Stimulated activated CD4-positive, alpha-beta T cell treated with anti-CD3 and anti-CD28 coated beads, TNF-alpha, amount 100 ng/mL, for 24 hours (primary cell): Measurements from ENCODE around the gene KRT81.
A peak's percentile ranks its signal among the peaks of the same experiment; 100 is the strongest.
"Not testable (repeated sequence)": the region's sequence is repeated elsewhere in the genome, so short reads cannot be mapped to it uniquely, and the experiment has no call there.

Experiments
- DNase-seq, 3 experiments: peaks; one replicate each; pipeline ENCODE4 v3.0.0-alpha.2; 2020; ENCODE audit warnings: low read depth in 3 of 3

Gene KRT81

GRCh38 chr12:52296572-52297215, 5.4 kb upstream of the KRT81 start:
- DNase-seq, result no peak

GRCh38 chr12:52295663-52296062, 4.3 kb upstream of the KRT81 start:
- DNase-seq, result no peak

GRCh38 chr12:52294803-52295202, 3.5 kb upstream of the KRT81 start:
- DNase-seq, result no peak

GRCh38 chr12:52293926-52294325, 2.6 kb upstream of the KRT81 start:
- DNase-seq, result no peak

- not testable (repeated sequence) for DNase-seq
These were observed 725 bp downstream of the KRT81 start for GRCh38 chr12:52290483-52291134.

GRCh38 chr12:52287816-52288805, 3.2 kb downstream of the KRT81 start:
- not testable (repeated sequence) for DNase-seq

- DNase-seq, result not testable (repeated sequence)
These were observed 4.2 kb downstream of the KRT81 start for GRCh38 chr12:52286857-52287785.

- DNase-seq, result no peak
These were observed 5.3 kb downstream of the KRT81 start for GRCh38 chr12:52285851-52286530.

GRCh38 chr12:52285172-52285745, 6.1 kb downstream of the KRT81 start:
- no peak for DNase-seq

- no peak for DNase-seq
These were observed 6.7 kb downstream of the KRT81 start for GRCh38 chr12:52284562-52285171.

- no peak for DNase-seq
These were observed 10.4 kb downstream of the KRT81 start for GRCh38 chr12:52280796-52281560.

- no peak for DNase-seq
These were observed 11.0 kb downstream of the KRT81 start for GRCh38 chr12:52280319-52280795.

GRCh38 chr12:52279422-52280318, 11.7 kb downstream of the KRT81 start:
- no peak for DNase-seq

GRCh38 chr12:52278575-52279421, 12.5 kb downstream of the KRT81 start:
- DNase-seq, result peak; percentile 52 to 73 (median 53)

GRCh38 chr12:52277486-52278245, 13.7 kb downstream of the KRT81 start:
- DNase-seq, result no peak

- DNase-seq, result no peak
These were observed 15.6 kb downstream of the KRT81 start for GRCh38 chr12:52275686-52276085.
